ENCODE measurements around the gene YES1.

The YES1 gene

GRCh38 chr18:825891-826585 is 14.0 kb upstream of the YES1 start:
- TF ChIP-seq CTCF (conservative IDR thresholded peaks at IDR 0.05; ENCODE audit: low read depth, low read length), result no peak
- DNase-seq (ENCODE audit: low read depth), result no peak
- no peak overlapping the region for H3K4me3 ChIP-seq (ENCODE audit: low read depth, low read length)

DNA sequence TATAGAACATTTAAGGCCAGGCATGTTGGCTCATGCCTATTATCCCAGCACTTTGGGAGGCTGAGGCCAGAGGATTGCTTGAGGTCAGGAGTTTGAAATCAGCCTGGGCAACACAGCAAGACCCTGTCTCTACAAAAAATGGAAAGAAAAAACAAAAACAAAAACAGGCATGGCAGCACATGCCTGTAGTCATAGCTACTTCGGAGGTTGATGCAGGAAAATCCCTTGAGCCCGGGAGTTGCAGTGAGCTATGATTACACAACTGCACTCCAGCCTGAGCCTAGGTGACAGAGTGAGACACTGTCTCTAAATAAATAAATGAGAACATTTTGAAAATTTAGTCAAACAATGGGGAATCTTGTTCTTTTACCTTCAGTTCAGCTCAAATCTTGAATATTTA is 12.1 kb upstream of the YES1 start:
- no peak for TF ChIP-seq CTCF (conservative IDR thresholded peaks at IDR 0.05; ENCODE audit: low read depth, low read length)
- H3K4me3 ChIP-seq (ENCODE audit: low read depth, low read length), result no peak overlapping the region
- peak; percentile 44 for DNase-seq (ENCODE audit: low read depth)

DNA sequence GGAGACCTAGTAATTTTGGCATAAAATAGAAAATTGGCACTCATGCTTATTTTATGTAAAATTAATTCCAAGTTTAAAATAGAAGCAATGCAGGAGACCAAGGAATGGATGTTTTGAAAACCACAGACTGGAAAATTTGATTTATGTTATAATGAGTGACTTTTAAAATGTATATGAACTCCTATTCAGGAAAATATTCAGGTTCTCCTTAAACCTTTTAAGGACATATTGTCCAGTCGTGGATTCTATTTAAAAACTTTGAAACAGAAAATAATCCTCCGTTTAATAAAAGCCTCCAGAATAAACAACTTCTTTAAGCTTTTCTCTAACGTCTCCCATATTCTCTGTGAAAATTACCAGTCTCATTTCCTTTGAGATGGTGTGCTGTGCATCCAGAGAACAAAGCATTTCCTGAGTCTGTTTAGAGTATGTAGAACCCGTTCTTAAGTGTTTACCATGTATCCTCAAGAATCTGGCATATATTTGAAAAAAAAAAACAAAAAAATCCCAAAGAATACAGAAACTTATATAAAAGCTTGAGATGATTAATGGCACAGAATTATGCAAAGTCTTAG is 8.6 kb upstream of the YES1 start:
- no peak for DNase-seq (ENCODE audit: low read depth)
- no peak for TF ChIP-seq CTCF (conservative IDR thresholded peaks at IDR 0.05; ENCODE audit: low read depth, low read length)
- H3K4me3 ChIP-seq (ENCODE audit: low read depth, low read length), result no peak overlapping the region

DNA sequence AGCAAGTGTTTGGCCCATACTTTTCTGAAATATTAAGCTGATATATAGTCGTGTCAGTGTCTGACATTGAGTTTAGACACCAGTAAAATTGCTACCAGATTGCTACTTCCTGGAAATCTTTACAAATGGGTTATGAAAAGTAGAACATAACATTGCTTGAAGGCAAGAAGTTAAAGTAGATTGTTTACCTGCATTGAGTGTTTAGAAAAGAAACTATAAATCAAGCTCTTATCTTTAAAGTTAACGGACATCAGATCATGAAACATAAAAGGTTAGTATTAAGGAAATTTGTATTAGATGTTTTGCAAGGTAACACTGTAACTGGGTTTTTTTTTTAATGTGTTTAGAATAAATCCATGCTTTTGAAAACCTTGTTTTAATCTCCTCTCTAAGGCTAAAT is 4.8 kb upstream of the YES1 start:
- no peak for DNase-seq (ENCODE audit: low read depth)
- no peak overlapping the region for H3K4me3 ChIP-seq (ENCODE audit: low read depth, low read length)
- TF ChIP-seq CTCF (conservative IDR thresholded peaks at IDR 0.05; ENCODE audit: low read depth, low read length), result no peak

- no peak for TF ChIP-seq CTCF (conservative IDR thresholded peaks at IDR 0.05; ENCODE audit: low read depth, low read length)
- DNase-seq (ENCODE audit: low read depth), result no peak
- no peak overlapping the region for H3K4me3 ChIP-seq (ENCODE audit: low read depth, low read length)
Measured at GRCh38 chr18:816088-816653, 4.1 kb upstream of the YES1 start.

DNA sequence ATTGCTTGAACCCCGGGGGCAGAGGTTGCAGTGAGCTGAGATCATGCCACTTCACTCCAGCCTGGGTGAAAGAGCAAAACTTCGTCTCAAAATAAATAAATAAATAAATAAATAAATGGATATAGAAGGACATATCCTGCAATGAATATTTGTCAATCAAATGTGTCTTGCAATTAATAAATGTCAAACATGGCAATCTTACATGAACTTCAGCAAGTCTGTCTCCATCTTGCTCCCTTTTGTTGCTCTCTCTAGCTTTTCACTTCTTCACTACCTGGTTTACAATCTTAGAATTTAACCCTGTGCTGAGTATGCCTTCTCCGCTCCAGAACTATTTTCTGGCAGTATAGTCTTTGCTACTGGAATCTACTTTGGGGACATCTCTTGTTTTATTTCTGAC is 3.3 kb upstream of the YES1 start:
- no peak for DNase-seq (ENCODE audit: low read depth)
- H3K4me3 ChIP-seq (ENCODE audit: low read depth, low read length), result no peak overlapping the region
- no peak for TF ChIP-seq CTCF (conservative IDR thresholded peaks at IDR 0.05; ENCODE audit: low read depth, low read length)

Measured in choroid plexus epithelial cell (primary cell).